HG02885 (cell line): ENCODE data around the gene KATNAL2.

Source experiments
- ATAC-seq: cut with Tn5 transposase; IDR thresholded peaks from one replicate; pipeline ENCODE4 v1.9.1; 2021; ENCODE audit warnings: mild to moderate bottlenecking; ENCODE audit not compliant: unreplicated experiment, poor library complexity

The KATNAL2 gene

DNA sequence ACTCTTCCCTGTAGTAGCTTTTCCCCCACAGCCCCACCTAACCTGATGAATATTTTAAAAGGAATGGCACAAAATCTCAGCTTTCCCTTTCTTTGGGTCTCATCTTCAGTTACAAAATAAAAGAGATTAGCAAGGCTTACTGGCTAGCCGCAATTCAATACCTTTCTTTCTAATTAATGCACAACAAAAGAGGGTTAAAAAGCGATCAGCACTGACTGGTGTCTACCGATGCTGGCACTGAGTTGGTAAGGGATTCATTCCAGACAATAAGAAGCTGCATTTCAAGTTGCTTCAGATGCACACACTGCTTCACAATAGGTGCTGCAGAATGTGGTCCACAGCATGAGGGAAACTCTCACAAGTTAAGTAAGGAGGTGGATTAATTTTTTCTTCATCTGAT, 191.0 kb downstream of the KATNAL2 start:
- ATAC-seq: no peak

DNA sequence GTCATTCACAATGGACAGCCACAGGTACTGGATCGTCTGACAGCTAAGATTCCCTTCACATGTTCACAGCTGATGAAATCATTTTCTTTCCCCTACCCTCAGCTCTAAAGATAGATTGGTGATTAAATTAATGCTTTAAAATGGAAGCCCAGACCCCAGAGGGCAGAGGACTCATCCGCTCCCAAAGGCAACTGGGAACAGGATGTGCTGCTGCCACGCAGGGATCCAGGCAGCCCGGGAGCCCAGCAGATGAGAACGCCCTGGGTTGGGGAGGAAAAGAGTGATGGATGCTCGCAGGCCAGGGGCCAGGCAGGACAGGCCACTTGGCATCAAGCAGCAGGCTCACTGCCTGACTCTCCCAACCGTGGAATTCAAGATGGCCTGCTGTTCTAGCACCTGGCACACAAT, 191.6 kb downstream of the KATNAL2 start:
- ATAC-seq: no peak

- ATAC-seq: no peak
Observed at GRCh38 chr18:47109720-47110119, 192.3 kb downstream of the KATNAL2 start.

- no peak for ATAC-seq
Observed at GRCh38 chr18:47110492-47111274, 193.3 kb downstream of the KATNAL2 start.

GRCh38 chr18:47113796-47114540, 196.6 kb downstream of the KATNAL2 start:
- ATAC-seq: no peak

GRCh38 chr18:47115205-47115604, 197.8 kb downstream of the KATNAL2 start:
- no peak for ATAC-seq

GRCh38 chr18:47118981-47119380, 201.6 kb downstream of the KATNAL2 start:
- no peak for ATAC-seq

GRCh38 chr18:47120428-47120827, 203.0 kb downstream of the KATNAL2 start:
- ATAC-seq: peak; percentile 99

GRCh38 chr18:47121146-47121545, 203.7 kb downstream of the KATNAL2 start:
- no peak for ATAC-seq

GRCh38 chr18:47141289-47141688, 223.9 kb downstream of the KATNAL2 start:
- no peak for ATAC-seq

GRCh38 chr18:47143153-47143552, 225.8 kb downstream of the KATNAL2 start:
- ATAC-seq: no peak

GRCh38 chr18:47143899-47144485, 226.6 kb downstream of the KATNAL2 start:
- no peak for ATAC-seq

GRCh38 chr18:47146206-47146605, 228.8 kb downstream of the KATNAL2 start:
- ATAC-seq: no peak

GRCh38 chr18:47149457-47150028, 232.1 kb downstream of the KATNAL2 start:
- no peak for ATAC-seq

GRCh38 chr18:47150029-47150823, 232.8 kb downstream of the KATNAL2 start, which contains the start of gene HDHD2:
Gene HDHD2, minus strand, starts transcription at chr18:47150500. Its CDS starts 14,061 bp downstream, at chr18:47136439.
- peak; percentile 95 for ATAC-seq

GRCh38 chr18:47150824-47151366, 233.5 kb downstream of the KATNAL2 start:
- ATAC-seq: peak; percentile 15

- ATAC-seq: no peak
Observed at GRCh38 chr18:47151439-47151838, 234.0 kb downstream of the KATNAL2 start.
